Caco-2 (cell line): ENCODE results near the gene GSG1L. TPM values are rescaled to one million over a fixed set of nuclear protein-coding genes. Genes with fewer than 3 reads are reported as not detected.
A peak's percentile ranks its signal among the peaks of the same experiment; 100 is the strongest.

Experiments
- BruUV-seq: library from RNA; stranded (reverse); fragments of 400-500 nt; replicated peaks from 2 replicates; lab custom pipeline; 2021; lab: Mats Ljungman, UMichigan
- CTCF ChIA-PET: fragments of 300-600 bp; sonication (Branson Sonifier 250); formaldehyde crosslinking; loops from one replicate; lab custom pipeline; 2022; ENCODE audit warnings: antibody characterized with exemption; lab: Charles Lee
- POLR2A ChIA-PET: fragments of 300-600 bp; sonication (Branson Sonifier 250); formaldehyde crosslinking; loops from one replicate; lab custom pipeline; 2022; ENCODE audit warnings: antibody characterized with exemption; lab: Charles Lee
- DNase-seq, 2 experiments: peaks; one replicate each; pipeline versions ENCODE4 v3.0.0 to v3.0.0-alpha.2; 2020 to 2022
- H3K27me3 ChIP-seq: replicated peaks from 2 replicates; pipeline ENCODE4 v1.6.0; 2011; ENCODE audit warnings: low read length; ENCODE audit not compliant: control insufficient read depth, insufficient read depth
- H3K36me3 ChIP-seq: 2 replicates; pipeline ENCODE4 v1.5.1; 2011; ENCODE audit warnings: low read length; ENCODE audit not compliant: control insufficient read depth, insufficient read depth
- H3K4me1 ChIP-seq: fragments of 250-450 bp; sonication (Bioruptor Pico); 2 replicates; pipeline ENCODE4 v1.5.1; 2020; ENCODE audit warnings: mild to moderate bottlenecking
- H3K4me3 ChIP-seq: 2 replicates; pipeline ENCODE4 v1.5.1; 2011; ENCODE audit warnings: low read depth, mild to moderate bottlenecking, control low read depth, low read length
- H3K9me3 ChIP-seq: fragments of 250-450 bp; sonication (Bioruptor Pico); 2 replicates; pipeline ENCODE4 v1.5.1; 2020; ENCODE audit warnings: mild to moderate bottlenecking, moderate library complexity
- H3K27ac Mint-ChIP-seq: one replicate; pipeline ENCODE4 v1.8.0; 2022; ENCODE audit warnings: mixed read lengths; ENCODE audit not compliant: unreplicated experiment
- H3K27me3 Mint-ChIP-seq: one replicate; pipeline ENCODE4 v1.8.0; 2022; ENCODE audit warnings: mixed read lengths; ENCODE audit not compliant: insufficient read depth, unreplicated experiment
- H3K36me3 Mint-ChIP-seq: one replicate; pipeline ENCODE4 v1.8.0; 2022; ENCODE audit warnings: mild to moderate bottlenecking, mixed read lengths; ENCODE audit not compliant: insufficient read depth, unreplicated experiment
- H3K4me1 Mint-ChIP-seq: one replicate; pipeline ENCODE4 v1.8.0; 2022; ENCODE audit warnings: low read depth, mixed read lengths; ENCODE audit not compliant: unreplicated experiment
- H3K4me3 Mint-ChIP-seq: one replicate; pipeline ENCODE4 v1.8.0; 2022; ENCODE audit warnings: mild to moderate bottlenecking, moderate library complexity, mixed read lengths; ENCODE audit not compliant: unreplicated experiment
- H3K9me3 Mint-ChIP-seq: one replicate; pipeline ENCODE4 v1.8.0; 2022; ENCODE audit warnings: mixed read lengths; ENCODE audit not compliant: unreplicated experiment
- CTCF ChIP-seq, 2 experiments: fragments of 200-600 bp in 1 of 2; IDR thresholded peaks; 1 replicate in 1 of 2; 2 replicates in 1 of 2; pipeline versions ENCODE4 v1.5.1 to v1.8.0; 2011 to 2022; ENCODE audit warnings: antibody characterized with exemption in 1 of 2, control low read depth in 1 of 2, inconsistent platforms in 1 of 2, low read depth in 1 of 2, low read length in 1 of 2, mild to moderate bottlenecking in 1 of 2, moderate library complexity in 1 of 2; ENCODE audit not compliant: insufficient read depth in 1 of 2, severe bottlenecking in 1 of 2, unreplicated experiment in 1 of 2
- intact Hi-C: fragments of 100-400 bp; cut with micrococcal nuclease; formaldehyde crosslinking; loops from one replicate; pipeline ENCODE4 v1.10.0; 2022; ENCODE audit not compliant: unreplicated experiment
- total RNA-seq: library from RNA; stranded (reverse); gene quantifications from 2 replicates; pipeline ENCODE4 v1.2.3, GENCODE V29; 2022

Gene GSG1L
- total RNA-seq, 1 experiment from 2014 or later: not detected

- Histone ChIP-seq H3K36me3 (no peaks in the 10 kb centered on the region), H3K9me3 (no peaks in the 10 kb centered on the region), H3K4me1 (peaks cover 8% of the 10 kb centered on the region; the same call in 1 of the 2 replicates), H3K4me3 (no peak overlapping the region), H3K27me3 (no peaks in the 10 kb centered on the region; the same call in 1 of the 2 replicates)
- Mint-ChIP-seq H3K36me3 (no peaks in the 10 kb centered on the region), H3K4me3 (no peak overlapping the region), H3K27me3 (peaks cover 18% of the 10 kb centered on the region), H3K9me3 (no peaks in the 10 kb centered on the region), H3K27ac (no peak overlapping the region), H3K4me1 (no peaks in the 10 kb centered on the region)
- no peak for TF ChIP-seq CTCF (IDR thresholded peaks at IDR 0.05; ENCODE audit: insufficient read depth in 1 of 2, low read depth in 1 of 2, low read length in 1 of 2, severe bottlenecking in 1 of 2, unreplicated experiment in 1 of 2)
- BruUV-seq: no TSS peak
- CTCF ChIA-PET: no interaction called here
- peak in 1 of 2 experiments; percentile 25 for DNase-seq
- intact Hi-C loops: no loop called here
- POLR2A ChIA-PET: no interaction called here
Measured at GRCh38 chr16:27822996-27823395, 240.5 kb downstream of the GSG1L start.

GRCh38 chr16:27822529-27822928 is 241.0 kb downstream of the GSG1L start:
- Mint-ChIP-seq H3K27ac (no peak overlapping the region), H3K27me3 (peaks cover 15% of the 10 kb centered on the region), H3K4me3 (no peak overlapping the region), H3K9me3 (no peaks in the 10 kb centered on the region), H3K4me1 (no peaks in the 10 kb centered on the region), H3K36me3 (no peaks in the 10 kb centered on the region)
- Histone ChIP-seq H3K27me3 (no peaks in the 10 kb centered on the region; the same call in 1 of the 2 replicates), H3K4me1 (peaks cover 8% of the 10 kb centered on the region; the same call in 1 of the 2 replicates), H3K36me3 (no peaks in the 10 kb centered on the region), H3K4me3 (no peak overlapping the region), H3K9me3 (no peaks in the 10 kb centered on the region)
- intact Hi-C loops: no loop called here
- ChIA-PET POLR2A (no interaction called here), CTCF (no interaction called here)
- no TSS peak for BruUV-seq
- DNase-seq: no peak
- TF ChIP-seq CTCF (IDR thresholded peaks at IDR 0.05; ENCODE audit: insufficient read depth in 1 of 2, low read depth in 1 of 2, low read length in 1 of 2, severe bottlenecking in 1 of 2, unreplicated experiment in 1 of 2): no peak

- Mint-ChIP-seq H3K9me3 (no peaks in the 10 kb centered on the region), H3K27ac (no peak overlapping the region), H3K4me3 (no peak overlapping the region), H3K36me3 (no peaks in the 10 kb centered on the region), H3K27me3 (peaks cover 19% of the 10 kb centered on the region), H3K4me1 (no peaks in the 10 kb centered on the region)
- DNase-seq: no peak
- intact Hi-C loops: no loop called here
- no TSS peak for BruUV-seq
- ChIA-PET POLR2A (no interaction called here), CTCF (no interaction called here)
- Histone ChIP-seq H3K36me3 (no peaks in the 10 kb centered on the region), H3K9me3 (no peaks in the 10 kb centered on the region), H3K4me1 (peaks cover 8% of the 10 kb centered on the region; the same call in 1 of the 2 replicates), H3K4me3 (no peak overlapping the region), H3K27me3 (no peaks in the 10 kb centered on the region; the same call in 1 of the 2 replicates)
- TF ChIP-seq CTCF (IDR thresholded peaks at IDR 0.05; ENCODE audit: insufficient read depth in 1 of 2, low read depth in 1 of 2, low read length in 1 of 2, severe bottlenecking in 1 of 2, unreplicated experiment in 1 of 2): no peak
Measured at GRCh38 chr16:27820646-27821345, 242.7 kb downstream of the GSG1L start.
